Renal pelvis (tissue), 4 donors: ENCODE results near the gene ELMO2. TPM values are rescaled to one million over a fixed set of nuclear protein-coding genes. Genes with fewer than 3 reads are reported as not detected.

Source experiments
- DNase-seq: peaks from one replicate; pipeline ENCODE4 v3.0.0-alpha.2; 2013
- polyA plus RNA-seq, 3 donors: library from polyadenylated mRNA; unstranded; fragments of 120-200 nt; gene quantifications; one replicate each; pipeline ENCODE4 v1.2.1, GENCODE V29; 2013; ENCODE audit not compliant: insufficient read length in 3 of 3

Gene ELMO2
- polyA plus RNA-seq, 3 donors, result 56.3 to 74.3 (median 67.4) TPM

DNA sequence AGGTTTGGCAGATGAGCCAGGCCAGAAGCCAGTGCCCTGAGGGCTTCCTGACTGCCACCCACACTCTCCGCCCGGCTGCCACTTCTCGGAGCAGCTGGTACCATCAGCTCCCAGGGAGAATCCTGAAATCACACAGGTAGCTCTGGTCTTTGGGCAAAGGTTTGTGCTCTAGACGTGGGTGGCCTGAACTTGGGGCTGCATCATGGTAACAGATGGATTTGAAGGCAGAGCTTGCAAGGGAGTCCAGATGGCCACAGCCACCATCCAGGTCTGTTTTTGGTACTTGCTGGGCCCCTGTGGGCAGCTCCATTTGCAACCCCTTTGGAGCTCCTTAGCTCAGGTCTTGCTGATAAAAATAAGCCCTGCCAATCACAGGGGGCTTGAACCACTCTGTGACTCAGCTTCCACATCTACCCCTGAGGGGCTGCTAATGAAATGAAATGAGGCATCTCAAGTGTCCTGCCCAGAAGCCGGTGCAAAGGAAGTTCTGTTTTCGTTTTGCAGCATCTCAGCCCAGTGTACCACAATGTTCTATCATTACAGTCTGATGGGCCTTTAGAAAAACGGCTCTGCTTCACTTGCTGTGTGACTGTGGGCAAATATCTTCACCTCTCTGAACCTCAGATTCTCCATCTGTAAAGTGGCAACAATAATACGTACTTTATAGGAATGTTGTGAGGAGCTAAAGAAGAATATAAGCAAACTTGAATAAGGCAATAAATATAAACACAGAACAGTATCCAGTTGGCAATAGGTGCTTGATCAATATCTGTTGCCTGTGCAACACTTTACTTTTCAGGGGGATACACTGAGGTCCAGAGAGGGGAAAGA is 73.0 kb downstream of the ELMO2 start:
- DNase-seq, result no peak

DNA sequence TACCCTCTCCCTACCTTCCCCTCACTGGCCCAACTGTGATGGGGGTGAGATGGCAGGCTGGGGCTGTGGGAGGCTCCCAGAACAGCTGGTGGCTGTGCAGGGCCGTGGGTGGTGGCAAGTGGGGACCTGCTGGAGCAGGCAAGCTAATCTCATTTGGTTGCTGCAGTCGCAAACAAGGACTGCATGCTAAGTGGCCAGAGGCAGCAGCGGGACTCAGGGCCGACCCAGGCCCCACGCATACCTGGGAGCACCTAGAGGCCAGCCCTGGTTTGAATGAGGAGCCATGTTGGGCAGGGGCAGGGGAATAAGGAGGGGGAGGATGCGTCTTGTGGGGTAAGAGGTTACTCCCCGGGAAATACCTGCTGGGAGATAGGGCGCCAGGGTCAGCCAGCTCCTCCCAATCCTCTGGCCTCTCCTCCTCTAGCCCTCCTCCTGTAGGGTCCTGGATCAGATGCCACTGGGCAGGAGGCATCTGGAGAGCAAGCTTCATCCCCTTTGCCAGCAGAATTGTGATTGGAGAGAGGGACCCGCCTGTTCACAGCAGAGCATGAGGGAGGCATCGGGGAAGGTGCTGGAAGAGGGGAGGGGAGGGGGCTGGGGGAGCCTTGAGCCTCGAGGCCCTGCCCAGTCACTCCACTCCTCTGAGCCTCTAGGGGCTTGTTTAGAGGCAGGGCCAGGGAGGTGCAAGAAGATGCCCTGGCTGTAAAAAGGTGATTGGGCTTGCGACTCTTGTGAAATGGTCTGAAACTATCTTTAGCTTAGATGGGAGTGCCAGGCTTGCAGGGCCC is 73.8 kb downstream of the ELMO2 start:
- DNase-seq, result no peak

DNA sequence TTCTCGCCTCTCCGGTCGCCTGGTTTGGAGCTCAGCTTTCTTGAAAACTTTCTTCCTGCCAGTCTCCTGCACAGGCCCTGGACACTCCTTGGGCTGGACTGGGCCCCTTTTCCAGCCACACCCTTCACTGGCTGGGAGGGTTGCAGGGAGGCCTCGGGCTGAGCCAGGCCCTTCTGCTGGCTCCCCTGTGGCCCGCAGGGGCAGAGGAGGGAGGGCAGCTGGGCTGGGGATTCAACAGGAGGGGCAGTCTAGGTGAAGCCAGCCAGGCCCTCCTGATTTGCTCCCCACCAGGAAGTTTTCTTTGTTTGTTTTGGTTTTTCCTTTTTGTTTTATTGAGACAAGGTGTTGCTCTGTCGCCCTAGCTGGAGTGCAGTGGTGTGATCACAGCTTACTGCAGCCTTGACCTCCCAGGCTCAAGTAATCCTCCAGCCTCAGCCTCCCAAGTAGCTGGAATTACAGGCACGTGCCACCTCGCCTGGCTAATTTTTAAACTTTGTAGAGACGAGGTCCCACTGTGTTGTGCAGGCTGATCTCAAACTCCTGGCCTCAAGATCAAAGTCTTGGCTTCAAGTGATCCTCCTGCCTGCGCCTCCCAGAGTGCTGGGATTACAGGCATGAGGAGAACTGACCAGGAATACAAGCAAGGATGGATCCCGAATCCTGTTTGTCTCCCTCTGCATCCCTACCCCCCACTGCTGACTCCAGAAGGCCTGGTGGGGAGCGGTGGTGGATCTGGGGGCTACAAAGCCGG is 74.6 kb downstream of the ELMO2 start:
- DNase-seq, result no peak

DNA sequence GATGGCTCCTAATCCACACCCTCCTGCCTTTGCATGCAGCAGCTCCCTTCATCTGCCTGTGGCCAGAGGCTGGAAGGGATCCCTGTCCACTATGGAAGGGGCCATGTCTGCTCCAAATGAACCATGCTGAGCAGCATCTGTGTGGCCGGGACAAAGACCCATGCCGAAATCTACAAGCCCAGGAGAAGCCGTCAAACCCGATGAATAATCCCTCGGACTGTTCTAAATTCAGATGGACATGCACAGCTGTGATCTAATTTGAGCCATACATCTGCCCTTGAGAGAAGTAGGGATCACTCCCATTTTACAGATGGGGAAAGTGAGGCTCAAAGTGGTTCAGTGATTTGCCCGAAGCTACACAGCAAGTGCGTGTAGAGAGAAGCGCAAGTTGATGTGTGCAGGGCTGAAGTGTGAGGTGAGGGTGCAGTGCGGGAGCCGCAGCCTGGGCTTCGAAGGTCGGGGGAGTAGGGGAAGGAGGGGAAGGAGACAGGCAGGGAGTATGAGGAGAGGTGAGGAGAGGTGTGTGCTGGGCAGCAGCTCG is 75.5 kb downstream of the ELMO2 start:
- DNase-seq, result no peak

DNA sequence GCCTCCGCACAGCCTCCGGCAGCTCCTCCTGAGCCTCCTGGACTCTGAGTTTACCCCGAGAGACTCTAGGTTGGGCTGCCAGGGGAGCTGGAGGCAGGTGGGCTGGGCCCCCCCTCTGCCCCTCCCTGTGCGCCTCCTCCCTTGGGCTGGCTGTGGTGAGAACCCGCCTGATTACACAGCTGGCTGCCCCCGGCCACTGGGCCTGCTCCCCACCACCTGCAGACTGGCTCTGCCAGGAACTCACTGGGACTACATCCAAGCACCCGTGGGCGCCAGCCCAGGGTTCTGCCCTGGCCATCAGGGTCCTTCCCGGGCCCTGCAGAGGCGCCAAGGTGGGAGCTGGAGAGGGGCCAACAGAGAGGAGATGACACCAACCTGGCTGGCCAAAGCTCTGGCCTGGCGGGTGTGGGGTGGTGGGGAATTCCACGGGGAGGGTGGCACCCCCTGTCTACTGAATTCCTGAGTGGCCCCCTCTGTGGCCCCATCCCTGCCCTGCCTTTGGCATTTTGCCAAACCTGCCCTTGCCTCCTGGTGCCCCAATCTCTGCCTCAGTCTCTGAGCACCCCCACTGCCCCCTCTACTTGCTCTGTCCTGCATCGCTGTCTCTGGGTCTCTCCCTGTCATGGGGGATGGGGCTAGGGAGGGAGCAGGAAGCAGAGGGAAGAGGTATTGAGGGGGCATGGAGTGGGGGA is 76.2 kb downstream of the ELMO2 start:
- DNase-seq, result no peak

DNA sequence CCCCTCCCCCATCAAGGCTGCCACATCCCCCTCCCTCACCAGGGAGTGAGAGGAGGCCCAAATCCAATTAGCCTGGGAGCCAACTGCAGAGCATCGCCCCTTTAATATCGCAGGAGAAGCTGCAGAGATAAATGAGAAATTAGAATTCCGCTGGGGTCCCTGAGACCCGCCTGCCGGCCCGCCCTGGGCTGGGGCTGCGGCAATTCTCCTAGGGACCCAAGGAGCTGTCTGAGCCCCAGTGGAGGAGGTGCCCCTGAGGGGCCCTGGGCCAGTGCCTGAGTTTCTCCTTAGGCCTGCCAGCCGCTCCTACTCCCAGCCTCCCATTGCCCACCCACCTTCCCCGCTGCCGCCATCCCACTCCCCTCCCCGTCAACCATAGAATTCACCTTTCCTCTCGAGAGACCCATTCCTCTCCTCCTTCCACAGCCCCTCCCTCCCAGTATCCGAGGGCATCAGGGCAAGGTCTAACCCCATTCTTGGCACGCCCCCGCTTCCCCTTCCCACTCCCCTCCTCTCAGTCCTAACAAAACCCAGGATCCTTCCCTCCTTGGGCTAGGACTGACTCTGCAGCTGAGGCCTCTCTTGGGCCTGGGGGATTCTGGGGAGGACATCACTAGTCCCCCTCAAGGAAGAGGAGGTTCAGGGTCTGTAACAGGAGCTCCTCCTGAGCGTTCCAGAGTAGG is 78.1 kb downstream of the ELMO2 start:
- DNase-seq, result no peak

DNA sequence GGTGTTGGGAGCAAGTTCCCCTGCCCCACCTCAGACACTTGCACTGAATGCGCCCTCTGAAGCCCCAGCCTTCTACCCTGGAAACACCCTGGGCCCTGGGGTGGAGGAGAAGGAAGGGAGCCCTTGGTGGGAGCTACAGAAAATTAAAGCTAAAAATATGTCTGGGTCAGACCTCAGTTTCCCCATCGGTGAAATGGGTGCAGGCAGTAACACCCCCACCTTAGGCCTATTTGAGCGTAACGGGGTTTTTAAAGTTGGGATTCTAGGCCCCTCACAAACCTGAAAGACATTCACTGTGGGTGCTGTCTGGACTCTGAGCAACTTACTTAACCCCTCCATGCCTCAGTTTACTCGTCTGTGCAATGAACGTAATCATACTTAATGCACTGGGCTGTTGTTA is 78.9 kb downstream of the ELMO2 start:
- no peak for DNase-seq

DNA sequence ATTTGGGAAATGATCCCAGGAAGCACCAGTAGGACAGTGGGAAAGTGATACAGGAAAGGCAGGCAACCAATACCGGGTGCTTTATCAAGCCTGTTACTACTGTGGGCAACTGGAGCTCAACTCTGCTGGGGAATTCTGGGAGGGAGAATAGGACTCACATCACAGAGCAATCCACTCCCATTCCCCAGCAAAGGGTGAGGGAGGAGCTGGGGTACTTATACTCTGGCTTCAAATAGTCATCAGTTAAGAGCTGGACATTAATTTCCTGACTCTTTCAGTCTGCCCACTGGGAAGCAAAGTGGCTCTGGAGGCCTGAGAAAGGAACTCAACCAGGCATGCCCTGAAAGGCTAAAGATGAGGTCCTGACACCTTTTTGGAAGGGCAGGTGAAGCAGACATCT is 80.6 kb downstream of the ELMO2 start:
- no peak for DNase-seq

DNA sequence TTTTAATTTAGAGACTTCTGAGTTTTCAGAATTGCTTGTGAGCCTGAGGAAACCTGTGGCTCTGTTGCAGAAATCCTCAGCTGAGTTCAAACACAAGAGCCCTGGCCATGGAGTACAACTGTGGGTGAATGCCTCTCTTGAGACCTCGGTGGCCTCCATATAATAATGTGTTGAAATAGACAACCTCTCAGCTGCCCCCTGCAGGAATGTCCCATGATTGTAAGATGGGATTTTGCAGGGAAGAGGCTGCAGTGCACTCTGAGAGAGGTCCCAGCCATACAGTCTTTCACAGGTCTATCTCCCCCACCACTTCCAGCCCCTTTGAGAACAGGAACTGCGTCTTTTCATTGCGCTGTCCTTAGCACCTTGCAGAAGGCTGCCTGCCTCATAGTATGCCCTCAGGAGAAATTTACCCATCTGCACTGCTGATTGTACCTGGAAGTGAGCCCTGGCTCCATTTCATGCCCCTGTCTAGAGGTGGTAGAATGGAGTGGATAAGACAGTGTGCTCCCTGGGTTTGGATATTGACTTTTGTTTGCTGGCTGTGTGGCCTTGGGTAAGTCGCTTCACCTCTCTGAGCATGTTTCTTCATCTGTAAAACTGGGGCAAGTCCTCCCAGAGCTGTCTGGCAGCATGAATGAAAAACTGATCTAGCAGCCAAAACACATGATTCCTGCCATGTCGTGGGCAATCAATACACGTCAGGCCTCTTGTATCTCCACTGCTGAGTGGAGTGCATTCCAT is 81.3 kb downstream of the ELMO2 start:
- no peak for DNase-seq

DNA sequence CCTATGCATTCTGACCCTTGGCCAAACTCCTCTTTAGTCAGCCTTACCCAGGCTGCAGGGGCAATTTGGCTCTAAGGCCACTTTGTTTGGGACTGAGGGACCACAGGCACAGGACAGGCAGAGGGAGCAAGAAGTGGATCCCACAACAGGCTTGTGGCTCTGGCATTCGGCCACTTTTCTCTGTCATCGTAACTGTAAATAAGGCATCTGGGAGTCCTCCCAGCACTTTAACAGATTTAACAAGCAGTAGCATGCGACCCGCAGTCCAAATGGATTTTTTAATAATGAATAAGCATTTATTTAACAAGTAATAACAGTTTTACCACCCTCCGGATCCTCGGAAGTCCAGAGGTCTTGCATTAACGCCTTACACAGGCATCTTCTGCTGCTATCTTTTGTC is 82.0 kb downstream of the ELMO2 start:
- DNase-seq, result no peak

DNA sequence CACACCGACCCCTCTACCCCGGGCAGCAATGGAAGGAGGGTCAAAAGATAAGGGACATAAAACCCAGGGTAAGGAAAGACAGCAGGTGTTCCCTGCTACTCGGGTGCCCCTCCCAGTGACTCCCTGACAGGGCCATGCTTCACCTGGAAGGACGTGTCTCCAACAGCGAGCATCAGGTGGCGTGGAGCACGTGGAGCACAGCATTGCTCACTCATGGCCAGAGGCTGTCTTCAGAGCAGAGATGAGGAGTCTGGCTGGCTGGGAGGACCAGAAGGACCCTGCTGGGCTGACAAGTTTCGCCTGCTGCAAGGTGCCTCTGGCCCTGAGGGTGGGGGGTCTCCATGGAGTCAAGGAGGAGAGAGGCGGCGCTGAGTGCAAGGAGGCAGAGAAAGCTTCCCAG is 82.9 kb downstream of the ELMO2 start:
- DNase-seq, result no peak

DNA sequence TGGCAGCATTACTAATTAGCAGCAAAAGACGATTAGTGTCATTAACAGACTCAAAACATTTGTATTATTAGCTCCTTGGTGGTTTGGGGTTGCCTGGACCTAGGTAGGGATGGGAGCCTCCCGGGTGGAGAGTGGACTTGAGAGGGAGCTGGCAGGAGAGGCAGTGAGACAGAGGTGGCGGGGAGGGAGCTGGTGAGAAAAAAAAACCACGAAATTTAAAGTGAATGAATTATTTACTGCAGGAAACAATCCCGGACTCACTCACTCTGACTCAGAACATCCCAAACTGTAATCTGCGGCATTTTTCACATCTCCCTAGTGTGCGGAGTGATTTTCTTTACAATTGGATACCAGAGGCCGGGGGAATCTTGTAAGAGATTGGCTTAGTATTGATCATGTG is 83.8 kb downstream of the ELMO2 start:
- no peak for DNase-seq

DNA sequence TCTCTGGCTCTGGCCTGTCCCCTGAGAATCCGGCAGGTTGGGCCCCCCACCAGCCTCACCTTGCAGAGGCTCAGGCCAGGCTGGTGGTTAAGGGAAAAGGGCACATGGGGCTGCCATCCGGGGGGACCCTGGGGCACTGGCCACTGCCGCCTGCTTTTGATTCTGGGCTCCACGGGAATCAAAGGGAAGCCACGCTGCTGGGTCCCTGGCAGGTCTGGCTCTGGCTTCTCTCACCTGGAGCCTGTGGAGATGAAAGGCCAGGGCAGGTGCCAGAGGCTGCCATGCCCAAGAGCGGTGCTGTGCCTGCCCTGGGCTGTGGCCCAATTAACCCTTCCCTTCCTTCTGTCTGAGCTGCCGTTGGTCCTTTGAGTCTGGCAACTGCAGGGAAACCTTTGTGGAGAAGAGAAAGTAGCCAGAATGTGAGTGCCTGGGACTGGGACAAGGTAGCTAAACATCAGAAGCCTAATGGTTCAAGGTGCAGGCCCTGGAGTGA is 88.7 kb downstream of the ELMO2 start:
- DNase-seq, result no peak

DNA sequence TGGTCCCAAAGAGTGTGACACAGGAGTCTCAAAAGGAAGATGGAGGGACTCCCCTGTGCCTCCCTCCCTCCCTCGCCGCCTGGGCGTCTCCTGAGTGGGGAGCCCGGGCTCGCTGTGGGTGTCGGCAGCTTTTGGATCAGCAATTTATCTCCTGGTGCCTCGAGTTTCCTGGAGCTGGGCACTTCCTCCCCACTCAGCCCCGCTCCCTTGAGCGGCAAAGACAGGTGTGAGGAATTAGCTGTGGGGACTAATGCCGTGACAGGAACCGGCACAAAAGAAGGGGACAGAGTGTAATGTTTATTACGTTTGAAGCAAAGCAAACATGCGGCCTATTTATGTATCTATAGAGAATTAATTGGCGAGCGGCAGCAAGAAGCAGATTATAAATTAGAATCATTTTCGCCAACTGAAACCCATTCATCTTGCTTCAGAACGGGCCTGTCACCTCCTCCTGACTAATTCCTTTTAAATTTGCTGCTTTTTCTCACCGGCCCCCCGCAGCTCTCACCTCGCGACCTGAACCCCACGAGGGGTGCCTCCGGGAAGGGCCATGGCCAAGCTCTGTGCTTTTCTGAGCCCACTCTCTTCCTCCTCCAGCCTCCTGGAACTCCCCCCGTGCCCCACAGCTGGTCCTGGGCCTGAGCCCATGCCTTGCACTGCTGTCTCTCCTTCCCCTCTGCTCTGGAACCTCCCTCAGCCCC is 89.3 kb downstream of the ELMO2 start:
- no peak for DNase-seq

Other genes with a start within 250 kb of the ELMO2 start
- under 1 TPM in 1 of 3 donors, not detected in 2; 0.04 TPM for gene CDH22, start 98.1 kb downstream of the ELMO2 start, polyA plus RNA-seq
- 10 to 100 TPM; 24.1 to 44.9 (median 40.5) TPM for gene ZNF334, start 106.9 kb upstream of the ELMO2 start, polyA plus RNA-seq
- gene OCSTAMP, start 144.0 kb upstream of the ELMO2 start, polyA plus RNA-seq, result under 1 TPM in 1 of 3 donors, not detected in 2; 0.10 TPM
- 10 to 100 TPM; 18.5 to 32.4 (median 20.8) TPM for gene SLC13A3, start 244.8 kb upstream of the ELMO2 start, polyA plus RNA-seq